H9 (cell line): ENCODE data around the gene QSOX1. TPM values are rescaled to one million over a fixed set of nuclear protein-coding genes. Genes with fewer than 3 reads are reported as not detected.
A peak's percentile ranks its signal among the peaks of the same experiment; 100 is the strongest.

Experiments used
- DNase-seq: peaks from one replicate; pipeline ENCODE4 v3.0.0-alpha.2; 2017
- H2AFZ ChIP-seq: one replicate; pipeline ENCODE4 v1.6.1; 2013; ENCODE audit warnings: mild to moderate bottlenecking, low read length, control low read depth, moderate library complexity
- H2AK5ac ChIP-seq: 2 replicates; pipeline ENCODE4 v1.6.1; 2013; ENCODE audit warnings: low read length, control low read depth, mixed read lengths; ENCODE audit not compliant: insufficient read length
- H2BK120ac ChIP-seq: one replicate; pipeline ENCODE4 v1.6.1; 2013; ENCODE audit warnings: low read depth, mild to moderate bottlenecking, low read length, control low read depth, inconsistent platforms; ENCODE audit not compliant: poor library complexity, severe bottlenecking
- H2BK12ac ChIP-seq: 2 replicates; pipeline ENCODE4 v1.6.1; 2013; ENCODE audit warnings: low read length, control low read depth, mixed read lengths, low read depth; ENCODE audit not compliant: insufficient read length
- H2BK15ac ChIP-seq: 2 replicates; pipeline ENCODE4 v1.6.1; 2013; ENCODE audit warnings: low read depth, low read length, control low read depth
- H2BK20ac ChIP-seq: one replicate; pipeline ENCODE4 v1.6.1; 2013; ENCODE audit warnings: low read depth, mild to moderate bottlenecking, low read length, control low read depth, inconsistent platforms; ENCODE audit not compliant: poor library complexity, severe bottlenecking
- H2BK5ac ChIP-seq: 2 replicates; pipeline ENCODE4 v1.6.1; 2013; ENCODE audit warnings: low read length, control low read depth, mixed read lengths; ENCODE audit not compliant: insufficient read length
- H3K14ac ChIP-seq: 2 replicates; pipeline ENCODE4 v1.6.1; 2013; ENCODE audit warnings: low read length, control low read depth; ENCODE audit not compliant: insufficient read depth
- H3K18ac ChIP-seq: 2 replicates; pipeline ENCODE4 v1.6.1; 2013; ENCODE audit warnings: low read depth, mild to moderate bottlenecking, mixed read lengths, low read length, control low read depth; ENCODE audit not compliant: insufficient read length
- H3K23ac ChIP-seq: 2 replicates; pipeline ENCODE4 v1.6.1; 2013; ENCODE audit warnings: low read length, control low read depth, mixed read lengths, low read depth; ENCODE audit not compliant: insufficient read length
- H3K23me2 ChIP-seq: 2 replicates; pipeline ENCODE4 v1.6.1; 2013; ENCODE audit warnings: low read depth, mild to moderate bottlenecking, mixed read lengths, low read length, control low read depth; ENCODE audit not compliant: insufficient read length, poor library complexity, severe bottlenecking
- H3K27ac ChIP-seq: 2 replicates; pipeline ENCODE4 v1.5.1; 2013; ENCODE audit warnings: low read length, control low read depth, mixed read lengths, low read depth; ENCODE audit not compliant: insufficient read length
- H3K27me3 ChIP-seq: 2 replicates; pipeline ENCODE4 v1.6.1; 2013; ENCODE audit warnings: low read length, control low read depth, inconsistent platforms; ENCODE audit not compliant: insufficient read depth
- H3K4ac ChIP-seq: 2 replicates; pipeline ENCODE4 v1.6.1; 2013; ENCODE audit warnings: low read depth, mild to moderate bottlenecking, control low read depth, inconsistent platforms, low read length, moderate library complexity
- H3K4me1 ChIP-seq: 2 replicates; pipeline ENCODE4 v1.6.1; 2013; ENCODE audit warnings: low read length, control low read depth, inconsistent platforms; ENCODE audit not compliant: insufficient read depth
- H3K4me2 ChIP-seq: 2 replicates; pipeline ENCODE4 v1.6.1; 2013; ENCODE audit warnings: low read length, control low read depth, mixed read lengths; ENCODE audit not compliant: insufficient read length, insufficient read depth
- H3K56ac ChIP-seq: 2 replicates; pipeline ENCODE4 v1.6.1; 2013; ENCODE audit warnings: low read depth, mild to moderate bottlenecking, mixed read lengths, low read length, control low read depth; ENCODE audit not compliant: insufficient read length
- H3K79me1 ChIP-seq: 2 replicates; pipeline ENCODE4 v1.6.1; 2013; ENCODE audit warnings: low read depth, mild to moderate bottlenecking, moderate library complexity, low read length, control low read depth, inconsistent platforms; ENCODE audit not compliant: insufficient read depth, poor library complexity, severe bottlenecking
- H3K79me2 ChIP-seq: 2 replicates; pipeline ENCODE4 v1.6.1; 2013; ENCODE audit warnings: low read length, control low read depth, inconsistent platforms; ENCODE audit not compliant: insufficient read depth
- H3K9ac ChIP-seq: 2 replicates; pipeline ENCODE4 v1.6.1; 2013; ENCODE audit warnings: low read length, control low read depth, mixed read lengths; ENCODE audit not compliant: insufficient read length; ENCODE audit errors: extremely low read depth
- H3K9me3 ChIP-seq: one replicate; pipeline ENCODE4 v1.6.1; 2013; ENCODE audit warnings: low read depth, low read length, inconsistent platforms; ENCODE audit not compliant: control insufficient read depth
- H3T11ph ChIP-seq: one replicate; pipeline ENCODE4 v1.6.1; 2013; ENCODE audit warnings: mild to moderate bottlenecking, low read length, control low read depth, inconsistent platforms
- H4K20me1 ChIP-seq: one replicate; pipeline ENCODE4 v1.6.1; 2013; ENCODE audit not compliant: control insufficient read depth, insufficient read length, insufficient read depth
- H4K5ac ChIP-seq: 2 replicates; pipeline ENCODE4 v1.6.1; 2013; ENCODE audit warnings: low read depth, mild to moderate bottlenecking, mixed read lengths, low read length, control low read depth; ENCODE audit not compliant: insufficient read length
- H4K8ac ChIP-seq: replicated peaks from 2 replicates; pipeline ENCODE4 v1.6.1; 2013; ENCODE audit warnings: low read length, control low read depth, mixed read lengths, low read depth; ENCODE audit not compliant: insufficient read length
- H4K91ac ChIP-seq: 2 replicates; pipeline ENCODE4 v1.6.1; 2013; ENCODE audit warnings: low read depth, mild to moderate bottlenecking, moderate library complexity, mixed read lengths, low read length, control low read depth; ENCODE audit not compliant: insufficient read length
- H3K27ac Mint-ChIP-seq, 3 experiments: 2 replicates in 2 of 3; 3 replicates in 1 of 3; pipeline ENCODE4 v1.8.0; 2020 to 2021; ENCODE audit warnings: mixed read lengths in 3 of 3, mild to moderate bottlenecking in 1 of 3, moderate library complexity in 1 of 3
- H3K27me3 Mint-ChIP-seq: 2 replicates; pipeline ENCODE4 v1.8.0; 2021; ENCODE audit warnings: low read depth, mild to moderate bottlenecking, moderate library complexity, mixed read lengths
- H3K36me3 Mint-ChIP-seq, 3 experiments: 2 replicates in 2 of 3; 3 replicates in 1 of 3; pipeline ENCODE4 v1.8.0; 2020 to 2021; ENCODE audit warnings: low read depth in 3 of 3, mixed read lengths in 3 of 3; ENCODE audit not compliant: insufficient read depth in 1 of 3
- H3K4me1 Mint-ChIP-seq, 2 experiments: 2 replicates each; pipeline ENCODE4 v1.8.0; 2020; ENCODE audit warnings: mixed read lengths in 2 of 2
- H3K4me3 Mint-ChIP-seq, 2 experiments: 2 replicates in 1 of 2; 3 replicates in 1 of 2; pipeline ENCODE4 v1.8.0; 2020 to 2021; ENCODE audit warnings: mild to moderate bottlenecking in 2 of 2, mixed read lengths in 2 of 2, moderate library complexity in 1 of 2
- H3K9me3 Mint-ChIP-seq, 2 experiments: 2 replicates in 1 of 2; 3 replicates in 1 of 2; pipeline ENCODE4 v1.8.0; 2020; ENCODE audit warnings: mild to moderate bottlenecking in 2 of 2, mixed read lengths in 2 of 2, moderate library complexity in 1 of 2
- CTCF ChIP-seq: fragments of 200-600 bp; sonication (generic); conservative IDR thresholded peaks from 3 replicates; pipeline ENCODE4 v1.8.0; 2021; ENCODE audit warnings: antibody characterized with exemption, mild to moderate bottlenecking
- WGBS: extraction: QIAGEN DNeasy Blood & Tissue Kit; methylation state at CpG from one replicate; pipeline ENCODE4 v1.1.7; 2013; ENCODE audit warnings: missing lambda C conversion rate, low lambda C conversion rate, mixed read lengths; ENCODE audit not compliant: insufficient read length; ENCODE audit errors: extremely low coverage; 5-methylcytosine and 5-hydroxymethylcytosine counted together
- total RNA-seq: library from RNA; stranded (reverse); gene quantifications from 2 replicates; pipeline ENCODE4 v1.2.1, GENCODE V29; 2021

Gene QSOX1
- total RNA-seq, 1 experiment from 2014 or later = 79.2 TPM

DNA sequence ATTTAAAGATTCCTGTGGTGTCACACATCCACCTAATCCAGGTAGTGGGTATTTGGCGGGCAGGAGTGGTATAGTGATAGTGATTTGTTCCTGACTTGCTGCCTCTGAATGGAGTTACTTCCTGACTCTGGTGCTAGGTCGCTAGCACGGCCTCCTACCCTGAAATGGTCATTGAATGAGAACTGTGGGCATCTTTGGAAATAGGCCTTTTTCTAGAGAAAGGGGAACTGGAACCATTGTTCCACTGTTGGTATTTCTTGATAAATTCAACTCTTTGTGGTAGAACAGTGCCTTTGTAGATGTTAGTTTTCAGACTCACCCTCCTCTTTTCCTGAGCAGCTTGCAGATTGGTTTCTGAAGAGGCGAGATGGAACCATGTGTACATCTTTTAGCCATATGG, 1.5 kb downstream of the QSOX1 start:
- Histone ChIP-seq H3K79me2 (peaks cover 3% of the 10 kb centered on the region; the same call in 1 of the 2 replicates), H3K23me2 (peaks cover 8% of the 10 kb centered on the region), H3K9me3 (no peaks in the 10 kb centered on the region), H3K27me3 (no peaks in the 10 kb centered on the region; the same call in 1 of the 2 replicates), H4K8ac (no peak overlapping the region), H2BK5ac (no peak overlapping the region), H4K20me1 (no peaks in the 10 kb centered on the region), H2AK5ac (no peak overlapping the region), H3K14ac (no peak overlapping the region), H3K4me1 (peaks cover 3% of the 10 kb centered on the region; the same call in 1 of the 2 replicates), H3K27ac (no peak overlapping the region), H2BK20ac (no peak overlapping the region), H3K56ac (no peak overlapping the region), H3T11ph (no peak overlapping the region), H3K23ac (no peak overlapping the region), H4K5ac (no peak overlapping the region), H2BK12ac (no peak overlapping the region), H3K9ac (no peak overlapping the region), H2BK15ac (no peak overlapping the region), H3K4me2 (peak overlapping the region; percentile 93), H2BK120ac (no peak overlapping the region), H2AFZ (no peak overlapping the region), H3K79me1 (no peaks in the 10 kb centered on the region), H3K4ac (no peak overlapping the region), H4K91ac (no peak overlapping the region), H3K18ac (no peak overlapping the region)
- WGBS = no CpG with 5 or more reads among the region's 4 CpGs
- Mint-ChIP-seq H3K36me3 (no peaks in the 10 kb centered on the region; a peak in 1 of 7 replicates), H3K4me3 (peak overlapping the region; percentile 93), H3K4me1 (peaks cover 36 to 48% of the 10 kb centered on the region in 2 experiments), H3K27ac (no peak overlapping the region), H3K9me3 (no peaks in the 10 kb centered on the region), H3K27me3 (peaks cover 25% of the 10 kb centered on the region)
- DNase-seq = no peak
- TF ChIP-seq CTCF = no peak
